Measurements from ENCODE around the gene INTS7. TPM values are rescaled to one million over a fixed set of nuclear protein-coding genes. Genes with fewer than 3 reads are reported as not detected.
A peak's percentile ranks its signal among the peaks of the same experiment; 100 is the strongest.

INTS7 gene
- total RNA-seq = 22.5 TPM

GRCh38 chr1:212035123-212035834 is at the start of gene INTS7, which contains the start of gene DTL:
Gene INTS7 (minus strand): TSS chr1:212035557. CDS start chr1:212035437, 120 bp downstream.
Gene DTL (plus strand): TSS chr1:212035748. CDS start chr1:212035891, 143 bp downstream.
- peak; percentile 100 for DNase-seq

GRCh38 chr1:212082765-212083406 is 47.5 kb upstream of the INTS7 start:
- DNase-seq = no peak

GRCh38 chr1:212078826-212079225 is 43.5 kb upstream of the INTS7 start:
- no peak for DNase-seq

- no peak for DNase-seq
These were observed 41.7 kb upstream of the INTS7 start for GRCh38 chr1:212077028-212077427.

- no peak for DNase-seq
These were observed 39.5 kb upstream of the INTS7 start for GRCh38 chr1:212074856-212075255.

- peak; percentile 51 for DNase-seq
These were observed 39.0 kb upstream of the INTS7 start for GRCh38 chr1:212074313-212074712.

- DNase-seq = no peak
These were observed 38.1 kb upstream of the INTS7 start for GRCh38 chr1:212073490-212073889.

- no peak for DNase-seq
These were observed 36.7 kb upstream of the INTS7 start for GRCh38 chr1:212072047-212072446.

GRCh38 chr1:212070720-212071302 is 35.5 kb upstream of the INTS7 start:
- peak; percentile 73 for DNase-seq

GRCh38 chr1:212067787-212068186 is 32.4 kb upstream of the INTS7 start:
- no peak for DNase-seq

- peak; percentile 49 for DNase-seq
These were observed 27.6 kb upstream of the INTS7 start for GRCh38 chr1:212062832-212063438.

GRCh38 chr1:212060632-212061472 is 25.5 kb upstream of the INTS7 start:
- DNase-seq = no peak

GRCh38 chr1:212055333-212055732 is 20.0 kb upstream of the INTS7 start:
- no peak for DNase-seq

- no peak for DNase-seq
These were observed 18.6 kb upstream of the INTS7 start for GRCh38 chr1:212053993-212054392.

- no peak for DNase-seq
These were observed 10.6 kb upstream of the INTS7 start for GRCh38 chr1:212045981-212046380.

- no peak for DNase-seq
These were observed 9.5 kb upstream of the INTS7 start for GRCh38 chr1:212044851-212045250.

GRCh38 chr1:212042436-212042835 is 7.1 kb upstream of the INTS7 start:
- no peak for DNase-seq

- DNase-seq = no peak
These were observed 5.5 kb upstream of the INTS7 start for GRCh38 chr1:212040629-212041412.

- no peak for DNase-seq
These were observed 4.3 kb upstream of the INTS7 start for GRCh38 chr1:212039622-212040021.

- no peak for DNase-seq
These were observed 2.5 kb upstream of the INTS7 start for GRCh38 chr1:212037900-212038299.

All from tongue (tissue), 2 donors.